Activated naive CD8-positive, alpha-beta T cell treated with anti-CD3 and anti-CD28 coated beads, Interleukin-2, amount 50 U/mL, for 24 hours (primary cell): ENCODE data around the gene SLC51B.
"Not testable (repeated sequence)": the region's sequence is repeated elsewhere in the genome, so short reads cannot be mapped to it uniquely, and the experiment has no call there.

ENCODE experiments used
- ATAC-seq: fragments of 150-1000 bp; cut with Tn5 transposase; one replicate; pipeline ENCODE4 v1.10.0; 2021
- DNase-seq: peaks from one replicate; pipeline ENCODE4 v3.0.0; 2021
- H3K27ac Mint-ChIP-seq: one replicate; pipeline ENCODE4 v1.8.0; 2021; ENCODE audit warnings: mild to moderate bottlenecking, mixed read lengths
- H3K27me3 Mint-ChIP-seq: one replicate; pipeline ENCODE4 v1.8.0; 2021; ENCODE audit warnings: mixed read lengths
- H3K36me3 Mint-ChIP-seq: one replicate; pipeline ENCODE4 v1.8.0; 2021; ENCODE audit warnings: low read depth, mixed read lengths
- H3K4me1 Mint-ChIP-seq: one replicate; pipeline ENCODE4 v1.8.0; 2021; ENCODE audit warnings: mixed read lengths
- H3K4me3 Mint-ChIP-seq: one replicate; pipeline ENCODE4 v1.8.0; 2021; ENCODE audit warnings: mild to moderate bottlenecking, moderate library complexity, mixed read lengths
- H3K9me3 Mint-ChIP-seq: one replicate; pipeline ENCODE4 v1.8.0; 2021; ENCODE audit warnings: mixed read lengths

SLC51B gene

GRCh38 chr15:65091946-65092770 lies 47.0 kb downstream of the SLC51B start:
- peaks cover under 1% of the 10 kb centered on the region for H3K36me3 Mint-ChIP-seq
- no peaks in the 10 kb centered on the region for H3K27me3 Mint-ChIP-seq
- H3K4me3 Mint-ChIP-seq: no peak overlapping the region
- no peak overlapping the region for H3K27ac Mint-ChIP-seq
- no peak for ATAC-seq
- no peak for DNase-seq
- no peaks in the 10 kb centered on the region for H3K9me3 Mint-ChIP-seq
- no peaks in the 10 kb centered on the region for H3K4me1 Mint-ChIP-seq

GRCh38 chr15:65092911-65093792 lies 48.0 kb downstream of the SLC51B start:
- no peak for ATAC-seq
- H3K4me3 Mint-ChIP-seq: no peak overlapping the region
- H3K36me3 Mint-ChIP-seq: peaks cover 4% of the 10 kb centered on the region

GRCh38 chr15:65093793-65094170 lies 48.6 kb downstream of the SLC51B start:
- not testable (repeated sequence) for H3K36me3 Mint-ChIP-seq, H3K9me3 Mint-ChIP-seq, ATAC-seq, DNase-seq, H3K4me1 Mint-ChIP-seq, H3K27me3 Mint-ChIP-seq, H3K4me3 Mint-ChIP-seq, H3K27ac Mint-ChIP-seq

More at GRCh38 chr15:65092911-65093792, 48.0 kb downstream of the SLC51B start:
- Mint-ChIP-seq H3K27ac (no peak overlapping the region), H3K9me3 (no peaks in the 10 kb centered on the region), H3K27me3 (no peaks in the 10 kb centered on the region), H3K4me1 (no peaks in the 10 kb centered on the region)
- DNase-seq: no peak

GRCh38 chr15:65094294-65094995 lies 49.3 kb downstream of the SLC51B start:
- Mint-ChIP-seq H3K4me3 (no peak overlapping the region), H3K27me3 (no peaks in the 10 kb centered on the region), H3K36me3 (peaks cover 9% of the 10 kb centered on the region), H3K4me1 (no peaks in the 10 kb centered on the region), H3K9me3 (no peaks in the 10 kb centered on the region), H3K27ac (no peak overlapping the region)
- ATAC-seq (no peak), DNase-seq (no peak)

GRCh38 chr15:65095011-65095746 lies 50.0 kb downstream of the SLC51B start:
- no peaks in the 10 kb centered on the region for H3K4me1 Mint-ChIP-seq
- no peaks in the 10 kb centered on the region for H3K27me3 Mint-ChIP-seq
- DNase-seq (no peak), ATAC-seq (no peak)
- H3K9me3 Mint-ChIP-seq: no peaks in the 10 kb centered on the region
- H3K4me3 Mint-ChIP-seq: no peak overlapping the region
- H3K36me3 Mint-ChIP-seq: peaks cover 9% of the 10 kb centered on the region
- H3K27ac Mint-ChIP-seq: no peak overlapping the region

GRCh38 chr15:65095747-65096104 lies 50.5 kb downstream of the SLC51B start:
- ATAC-seq: no peak
- H3K4me3 Mint-ChIP-seq: no peak overlapping the region
- DNase-seq: no peak
- no peaks in the 10 kb centered on the region for H3K27me3 Mint-ChIP-seq
- H3K4me1 Mint-ChIP-seq: no peaks in the 10 kb centered on the region
- peaks cover 13% of the 10 kb centered on the region for H3K36me3 Mint-ChIP-seq
- H3K9me3 Mint-ChIP-seq: no peaks in the 10 kb centered on the region
- no peak overlapping the region for H3K27ac Mint-ChIP-seq

GRCh38 chr15:65096481-65097385 lies 51.5 kb downstream of the SLC51B start:
- no peak overlapping the region for H3K4me3 Mint-ChIP-seq
- DNase-seq: no peak
- no peaks in the 10 kb centered on the region for H3K9me3 Mint-ChIP-seq
- H3K27ac Mint-ChIP-seq: no peak overlapping the region
- peaks cover 2% of the 10 kb centered on the region for H3K4me1 Mint-ChIP-seq
- no peaks in the 10 kb centered on the region for H3K27me3 Mint-ChIP-seq
- peaks cover 19% of the 10 kb centered on the region for H3K36me3 Mint-ChIP-seq
- no peak for ATAC-seq

GRCh38 chr15:65097651-65098263 lies 52.6 kb downstream of the SLC51B start:
- DNase-seq: no peak
- H3K4me1 Mint-ChIP-seq: peaks cover 2% of the 10 kb centered on the region
- no peaks in the 10 kb centered on the region for H3K27me3 Mint-ChIP-seq
- peaks cover 19% of the 10 kb centered on the region for H3K36me3 Mint-ChIP-seq
- no peak overlapping the region for H3K27ac Mint-ChIP-seq
- H3K4me3 Mint-ChIP-seq: no peak overlapping the region
- H3K9me3 Mint-ChIP-seq: no peaks in the 10 kb centered on the region
- ATAC-seq: no peak

GRCh38 chr15:65099336-65099735 lies 54.1 kb downstream of the SLC51B start:
- H3K4me1 Mint-ChIP-seq: peaks cover 2% of the 10 kb centered on the region
- no peaks in the 10 kb centered on the region for H3K9me3 Mint-ChIP-seq
- H3K27me3 Mint-ChIP-seq: no peaks in the 10 kb centered on the region
- H3K36me3 Mint-ChIP-seq: peaks cover 22% of the 10 kb centered on the region
- no peak overlapping the region for H3K27ac Mint-ChIP-seq
- no peak overlapping the region for H3K4me3 Mint-ChIP-seq
- DNase-seq (no peak), ATAC-seq (no peak)

GRCh38 chr15:65099801-65100200 lies 54.6 kb downstream of the SLC51B start:
- not testable (repeated sequence) for H3K4me3 Mint-ChIP-seq, H3K4me1 Mint-ChIP-seq, H3K9me3 Mint-ChIP-seq, ATAC-seq, DNase-seq, H3K27me3 Mint-ChIP-seq, H3K27ac Mint-ChIP-seq
- H3K36me3 Mint-ChIP-seq: peaks cover 22% of the 10 kb centered on the region

GRCh38 chr15:65100442-65100841 lies 55.3 kb downstream of the SLC51B start:
- Mint-ChIP-seq H3K4me3 (no peak overlapping the region), H3K9me3 (no peaks in the 10 kb centered on the region), H3K27ac (no peak overlapping the region), H3K27me3 (no peaks in the 10 kb centered on the region), H3K36me3 (peaks cover 22% of the 10 kb centered on the region), H3K4me1 (peaks cover 2% of the 10 kb centered on the region)
- DNase-seq (no peak), ATAC-seq (no peak)

GRCh38 chr15:65101411-65101890 lies 56.3 kb downstream of the SLC51B start:
- Mint-ChIP-seq H3K27ac (no peak overlapping the region), H3K4me3 (no peak overlapping the region), H3K4me1 (peaks cover 2% of the 10 kb centered on the region), H3K36me3 (peaks cover 23% of the 10 kb centered on the region), H3K27me3 (no peaks in the 10 kb centered on the region), H3K9me3 (no peaks in the 10 kb centered on the region)
- ATAC-seq (no peak), DNase-seq (peak; percentile 73)
